Adrenal gland (tissue), 5 donors: ENCODE data around the gene REM2.

Experiments
- POLR2A ChIP-seq, 2 donors: fragments of 450-650 bp; IDR thresholded peaks; one replicate each; pipeline ENCODE4 v1.6.1; 2017; ENCODE audit warnings: antibody characterized with exemption in 2 of 2, mild to moderate bottlenecking in 2 of 2, moderate library complexity in 1 of 2
- TF ChIP-seq, protein P1 (sequence below), 6 experiments: fragments of 450-650 bp in 4 of 6; fragments of 200-600 bp in 2 of 6; sonication (generic) in 1 of 6; IDR thresholded peaks; 1 replicate in 5 of 6; 2 replicates in 1 of 6; pipeline versions ENCODE4 v1.5.1 to v1.8.0; 2016 to 2021; ENCODE audit warnings: antibody characterized with exemption in 6 of 6, mild to moderate bottlenecking in 2 of 6, moderate library complexity in 1 of 6
- donor health status: DM: no; HTN: no; CAD: no.

DNA sequence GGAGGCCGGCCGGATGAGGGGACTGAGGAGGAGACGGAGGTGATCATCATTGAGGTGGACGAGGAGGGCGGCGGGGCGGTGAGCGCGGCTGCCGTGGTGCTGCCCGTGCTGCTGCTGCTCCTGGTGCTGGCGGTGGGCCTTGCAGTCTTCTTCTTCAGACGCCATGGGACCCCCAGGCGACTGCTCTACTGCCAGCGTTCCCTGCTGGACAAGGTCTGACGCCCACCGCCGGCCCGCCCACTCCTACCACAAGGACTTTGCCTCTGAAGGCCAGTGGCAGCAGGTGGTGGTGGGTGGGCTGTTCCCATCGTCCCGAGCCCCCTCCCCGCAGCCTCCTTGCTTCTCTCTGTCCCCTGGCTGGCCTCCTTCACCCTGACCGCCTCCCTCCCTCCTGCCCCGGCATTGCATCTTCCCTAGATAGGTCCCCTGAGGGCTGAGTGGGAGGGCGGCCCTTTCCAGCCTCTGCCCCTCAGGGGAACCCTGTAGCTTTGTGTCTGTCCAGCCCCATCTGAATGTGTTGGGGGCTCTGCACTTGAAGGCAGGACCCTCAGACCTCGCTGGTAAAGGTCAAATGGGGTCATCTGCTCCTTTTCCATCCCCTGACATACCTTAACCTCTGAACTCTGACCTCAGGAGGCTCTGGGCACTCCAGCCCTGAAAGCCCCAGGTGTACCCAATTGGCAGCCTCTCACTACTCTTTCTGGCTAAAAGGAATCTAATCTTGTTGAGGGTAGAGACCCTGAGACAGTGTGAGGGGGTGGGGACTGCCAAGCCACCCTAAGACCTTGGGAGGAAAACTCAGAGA lies 37.0 kb upstream of the REM2 start:
- TF ChIP-seq, protein P1, sequence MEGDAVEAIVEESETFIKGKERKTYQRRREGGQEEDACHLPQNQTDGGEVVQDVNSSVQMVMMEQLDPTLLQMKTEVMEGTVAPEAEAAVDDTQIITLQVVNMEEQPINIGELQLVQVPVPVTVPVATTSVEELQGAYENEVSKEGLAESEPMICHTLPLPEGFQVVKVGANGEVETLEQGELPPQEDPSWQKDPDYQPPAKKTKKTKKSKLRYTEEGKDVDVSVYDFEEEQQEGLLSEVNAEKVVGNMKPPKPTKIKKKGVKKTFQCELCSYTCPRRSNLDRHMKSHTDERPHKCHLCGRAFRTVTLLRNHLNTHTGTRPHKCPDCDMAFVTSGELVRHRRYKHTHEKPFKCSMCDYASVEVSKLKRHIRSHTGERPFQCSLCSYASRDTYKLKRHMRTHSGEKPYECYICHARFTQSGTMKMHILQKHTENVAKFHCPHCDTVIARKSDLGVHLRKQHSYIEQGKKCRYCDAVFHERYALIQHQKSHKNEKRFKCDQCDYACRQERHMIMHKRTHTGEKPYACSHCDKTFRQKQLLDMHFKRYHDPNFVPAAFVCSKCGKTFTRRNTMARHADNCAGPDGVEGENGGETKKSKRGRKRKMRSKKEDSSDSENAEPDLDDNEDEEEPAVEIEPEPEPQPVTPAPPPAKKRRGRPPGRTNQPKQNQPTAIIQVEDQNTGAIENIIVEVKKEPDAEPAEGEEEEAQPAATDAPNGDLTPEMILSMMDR (IDR thresholded peaks at IDR 0.05) = no peak
- TF ChIP-seq POLR2A (IDR thresholded peaks at IDR 0.05) = no peak
